ENCODE data around the gene PGM3. TPM values are rescaled to one million over a fixed set of nuclear protein-coding genes. Genes with fewer than 3 reads are reported as not detected.

The PGM3 gene, protein sequence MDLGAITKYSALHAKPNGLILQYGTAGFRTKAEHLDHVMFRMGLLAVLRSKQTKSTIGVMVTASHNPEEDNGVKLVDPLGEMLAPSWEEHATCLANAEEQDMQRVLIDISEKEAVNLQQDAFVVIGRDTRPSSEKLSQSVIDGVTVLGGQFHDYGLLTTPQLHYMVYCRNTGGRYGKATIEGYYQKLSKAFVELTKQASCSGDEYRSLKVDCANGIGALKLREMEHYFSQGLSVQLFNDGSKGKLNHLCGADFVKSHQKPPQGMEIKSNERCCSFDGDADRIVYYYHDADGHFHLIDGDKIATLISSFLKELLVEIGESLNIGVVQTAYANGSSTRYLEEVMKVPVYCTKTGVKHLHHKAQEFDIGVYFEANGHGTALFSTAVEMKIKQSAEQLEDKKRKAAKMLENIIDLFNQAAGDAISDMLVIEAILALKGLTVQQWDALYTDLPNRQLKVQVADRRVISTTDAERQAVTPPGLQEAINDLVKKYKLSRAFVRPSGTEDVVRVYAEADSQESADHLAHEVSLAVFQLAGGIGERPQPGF
- 14.7 TPM for polyA plus RNA-seq (2013)

DNA sequence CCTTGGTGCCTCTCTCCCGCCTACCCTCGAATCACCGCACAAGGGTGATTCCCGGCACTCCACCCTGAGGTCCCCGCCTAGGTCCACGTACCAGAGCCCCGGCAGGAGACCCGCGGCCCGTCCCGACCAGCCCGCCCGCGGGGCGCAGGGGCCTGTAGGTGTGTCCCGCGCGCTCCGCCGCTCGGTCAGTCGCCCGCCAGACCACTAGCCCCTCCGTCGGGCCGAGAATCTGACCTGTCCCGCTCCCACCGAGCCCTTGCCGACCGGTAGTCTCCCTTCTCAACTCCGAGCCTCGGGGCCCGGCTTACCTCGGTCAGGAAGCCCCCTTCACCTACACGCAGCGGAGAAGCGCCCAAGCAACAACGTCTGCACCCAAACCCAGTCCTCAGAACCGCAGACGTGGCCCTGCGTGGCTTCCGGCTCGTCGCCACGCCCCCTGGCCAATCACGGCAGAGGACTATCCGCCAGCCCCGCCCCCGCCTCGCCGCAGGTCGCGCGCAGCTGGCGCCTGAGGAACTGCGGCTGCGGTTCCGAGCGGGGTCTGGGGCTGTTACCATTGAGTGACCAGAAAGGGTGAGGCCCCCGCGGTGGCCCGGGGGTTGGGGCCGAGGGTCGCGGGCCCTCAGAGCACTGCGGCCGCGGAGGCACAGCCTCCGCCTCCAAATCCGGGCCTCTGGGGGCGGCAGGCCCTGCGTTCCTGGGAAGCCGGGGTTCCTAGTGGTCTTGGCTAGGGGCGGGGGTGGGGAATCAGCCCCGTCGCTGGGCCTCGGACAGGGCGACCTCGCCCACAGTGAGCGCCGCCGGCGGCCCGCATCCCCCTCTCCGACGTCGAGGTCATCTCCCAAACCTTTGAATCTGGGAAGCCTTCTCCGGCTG, at the start of gene PGM3, which contains the start of gene RWDD2A:
PGM3 (minus strand) TSS at position 395 of the 876 bp plus-strand sequence. CDS start 2,253 bp downstream, outside the sequence.
RWDD2A (plus strand) TSS at position 487 of the 876 bp plus-strand sequence. CDS start 1,095 bp downstream, outside the sequence.
- H3K4me3 ChIP-seq (ENCODE audit: control insufficient read depth in 1 of 7, extremely low read depth in 1 of 7, insufficient read depth in 4 of 7, low read depth in 2 of 7, low read length in 6 of 7) = peak within 1 kb of the TSS; percentile 86 to 100 (median 92)
- H3K27me3 ChIP-seq (replicated peaks in 2 of 5; ENCODE audit: control insufficient read depth in 4 of 5, insufficient read depth in 5 of 5, low read length in 4 of 5) = peaks cover 0 to 3% (median 0%) of the 10 kb centered on the region in 5 experiments
- peak within 1 kb of the TSS in 1 of 2 experiments; percentile 78 for H3K27ac ChIP-seq (ENCODE audit: insufficient read depth in 1 of 2, low read depth in 1 of 2, low read length in 2 of 2, poor library complexity in 1 of 2, severe bottlenecking in 2 of 2)
- H3K4me1 ChIP-seq (ENCODE audit: control extremely low read depth in 1 of 4, control insufficient read depth in 4 of 4, insufficient read depth in 4 of 4, low read length in 3 of 4) = peaks cover 8 to 18% (median 11%) of the 10 kb centered on the region in 4 experiments
- ChIA-PET CTCF (interaction anchor here (0.7 to 4.5 kb wide), 4 partner anchors 11 to 225 kb away, joined by 3 to 20 read pairs (median 4); partner anchors contain the start of genes DOP1A and UBE3D), POLR2A (interaction anchor here (0.6 kb wide), 1 partner anchor 13 kb away, joined by 3 read pairs; no protein-coding TSS in a partner anchor)
- WGBS (ENCODE audit: insufficient coverage) = under 1% methylated on average over 63 of the region's 88 CpGs
- peak; percentile 84 to 94 (median 93) for DNase-seq
- H3K36me3 ChIP-seq (ENCODE audit: control insufficient read depth in 4 of 4, insufficient read depth in 4 of 4, low read length in 3 of 4) = peaks cover 0 to 11% (median 3%) of the 10 kb centered on the region in 4 experiments
- no peaks in the 10 kb centered on the region for H3K9me3 ChIP-seq (ENCODE audit: control extremely low read depth in 1 of 5, control insufficient read depth in 4 of 5, insufficient read depth in 2 of 5, low read depth in 1 of 5, low read length in 4 of 5)

GRCh38 chr6:83231146-83231545, 38.1 kb upstream of the PGM3 start:
- Histone ChIP-seq H3K36me3 (ENCODE audit: control insufficient read depth in 4 of 4, insufficient read depth in 4 of 4, low read length in 3 of 4) (no peaks in the 10 kb centered on the region), H3K27ac (ENCODE audit: insufficient read depth in 1 of 2, low read depth in 1 of 2, low read length in 2 of 2, poor library complexity in 1 of 2, severe bottlenecking in 2 of 2) (no peak overlapping the region), H3K27me3 (replicated peaks in 2 of 5; ENCODE audit: control insufficient read depth in 4 of 5, insufficient read depth in 5 of 5, low read length in 4 of 5) (peaks cover 0 to 5% (median 0%) of the 10 kb centered on the region in 5 experiments), H3K4me1 (ENCODE audit: control extremely low read depth in 1 of 4, control insufficient read depth in 4 of 4, insufficient read depth in 4 of 4, low read length in 3 of 4) (no peaks in the 10 kb centered on the region), H3K4me3 (ENCODE audit: control insufficient read depth in 1 of 7, extremely low read depth in 1 of 7, insufficient read depth in 4 of 7, low read depth in 2 of 7, low read length in 6 of 7) (no peak overlapping the region), H3K9me3 (ENCODE audit: control extremely low read depth in 1 of 5, control insufficient read depth in 4 of 5, insufficient read depth in 2 of 5, low read depth in 1 of 5, low read length in 4 of 5) (no peaks in the 10 kb centered on the region)
- no peak for DNase-seq
- CTCF ChIA-PET = interaction anchor here (2.3 to 2.4 kb wide), 2 partner anchors 9 to 282 kb away, joined by 6 to 7 read pairs; partner anchors contain the start of gene PRSS35
- 83% methylated on average over 1 of the region's 1 CpG for WGBS (ENCODE audit: insufficient coverage)
- POLR2A ChIA-PET = no interaction called here

- Histone ChIP-seq H3K4me3 (ENCODE audit: control insufficient read depth in 1 of 7, extremely low read depth in 1 of 7, insufficient read depth in 4 of 7, low read depth in 2 of 7, low read length in 6 of 7) (no peak overlapping the region), H3K27ac (ENCODE audit: insufficient read depth in 1 of 2, low read depth in 1 of 2, low read length in 2 of 2, poor library complexity in 1 of 2, severe bottlenecking in 2 of 2) (no peak overlapping the region), H3K36me3 (ENCODE audit: control insufficient read depth in 4 of 4, insufficient read depth in 4 of 4, low read length in 3 of 4) (peaks cover 0 to 6% (median 0%) of the 10 kb centered on the region in 4 experiments), H3K4me1 (ENCODE audit: control extremely low read depth in 1 of 4, control insufficient read depth in 4 of 4, insufficient read depth in 4 of 4, low read length in 3 of 4) (no peaks in the 10 kb centered on the region), H3K27me3 (replicated peaks in 2 of 5; ENCODE audit: control insufficient read depth in 4 of 5, insufficient read depth in 5 of 5, low read length in 4 of 5) (peaks cover 0 to 2% (median 0%) of the 10 kb centered on the region in 5 experiments), H3K9me3 (ENCODE audit: control extremely low read depth in 1 of 5, control insufficient read depth in 4 of 5, insufficient read depth in 2 of 5, low read depth in 1 of 5, low read length in 4 of 5) (no peaks in the 10 kb centered on the region)
- no CpG with 5 or more reads among the region's 1 CpG for WGBS (ENCODE audit: insufficient coverage)
- ChIA-PET POLR2A (no interaction called here), CTCF (interaction anchor here (0.6 to 1.1 kb wide), 4 partner anchors 10 to 1001 kb away, joined by 3 read pairs; no protein-coding TSS in a partner anchor)
- no peak for DNase-seq
Measured at GRCh38 chr6:83226517-83226916, 33.5 kb upstream of the PGM3 start.

DNA sequence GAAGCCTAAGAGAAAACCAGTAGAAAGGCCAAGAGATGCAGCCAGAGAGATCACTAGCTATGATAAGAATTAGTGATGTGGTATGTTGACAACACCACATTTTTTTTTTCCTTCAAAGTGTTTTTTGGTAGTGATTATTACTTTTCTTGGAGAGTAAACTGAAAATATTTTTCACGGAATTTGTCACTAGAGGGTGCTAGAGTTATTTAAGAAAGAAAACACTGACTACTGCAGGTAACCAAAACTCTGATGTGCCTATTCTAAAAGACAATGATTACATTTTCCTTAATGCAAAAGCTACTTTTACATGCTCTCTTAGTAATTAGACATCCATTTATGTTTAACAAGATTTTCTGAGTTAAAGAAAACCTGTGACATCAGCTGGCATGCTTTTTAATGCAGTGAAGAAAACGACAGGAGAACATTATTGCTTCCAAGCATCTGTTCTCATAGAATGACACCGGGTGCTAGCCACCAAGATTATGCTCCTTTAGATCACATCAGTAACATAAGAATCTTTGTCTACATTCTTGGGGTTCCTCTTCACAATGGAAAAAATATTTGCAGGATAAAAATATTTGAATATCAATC, 28.9 kb upstream of the PGM3 start:
- peaks cover 0 to 6% (median 0%) of the 10 kb centered on the region in 4 experiments for H3K36me3 ChIP-seq (ENCODE audit: control insufficient read depth in 4 of 4, insufficient read depth in 4 of 4, low read length in 3 of 4)
- no peak overlapping the region for H3K27ac ChIP-seq (ENCODE audit: insufficient read depth in 1 of 2, low read depth in 1 of 2, low read length in 2 of 2, poor library complexity in 1 of 2, severe bottlenecking in 2 of 2)
- CTCF ChIA-PET = interaction anchor here (0.6 to 12.0 kb wide), 28 partner anchors 9 to 469 kb away, joined by 3 to 162 read pairs (median 4); partner anchors contain the start of genes PRSS35 and UBE3D
- H3K4me1 ChIP-seq (ENCODE audit: control extremely low read depth in 1 of 4, control insufficient read depth in 4 of 4, insufficient read depth in 4 of 4, low read length in 3 of 4) = no peaks in the 10 kb centered on the region
- POLR2A ChIA-PET = no interaction called here
- H3K9me3 ChIP-seq (ENCODE audit: control extremely low read depth in 1 of 5, control insufficient read depth in 4 of 5, insufficient read depth in 2 of 5, low read depth in 1 of 5, low read length in 4 of 5) = no peaks in the 10 kb centered on the region
- peak; percentile 42 to 69 (median 62) for DNase-seq
- peaks cover 0 to 2% (median 0%) of the 10 kb centered on the region in 5 experiments for H3K27me3 ChIP-seq (replicated peaks in 2 of 5; ENCODE audit: control insufficient read depth in 4 of 5, insufficient read depth in 5 of 5, low read length in 4 of 5)
- no peak overlapping the region for H3K4me3 ChIP-seq (ENCODE audit: control insufficient read depth in 1 of 7, extremely low read depth in 1 of 7, insufficient read depth in 4 of 7, low read depth in 2 of 7, low read length in 6 of 7)
- WGBS (ENCODE audit: insufficient coverage) = 100% methylated on average over 2 of the region's 3 CpGs

GRCh38 chr6:83221276-83221675, 28.2 kb upstream of the PGM3 start:
- H3K27ac ChIP-seq (ENCODE audit: insufficient read depth in 1 of 2, low read depth in 1 of 2, low read length in 2 of 2, poor library complexity in 1 of 2, severe bottlenecking in 2 of 2) = no peak overlapping the region
- H3K36me3 ChIP-seq (ENCODE audit: control insufficient read depth in 4 of 4, insufficient read depth in 4 of 4, low read length in 3 of 4) = peaks cover 0 to 6% (median 0%) of the 10 kb centered on the region in 4 experiments
- H3K4me1 ChIP-seq (ENCODE audit: control extremely low read depth in 1 of 4, control insufficient read depth in 4 of 4, insufficient read depth in 4 of 4, low read length in 3 of 4) = no peaks in the 10 kb centered on the region
- H3K9me3 ChIP-seq (ENCODE audit: control extremely low read depth in 1 of 5, control insufficient read depth in 4 of 5, insufficient read depth in 2 of 5, low read depth in 1 of 5, low read length in 4 of 5) = no peaks in the 10 kb centered on the region
- no peak overlapping the region for H3K4me3 ChIP-seq (ENCODE audit: control insufficient read depth in 1 of 7, extremely low read depth in 1 of 7, insufficient read depth in 4 of 7, low read depth in 2 of 7, low read length in 6 of 7)
- H3K27me3 ChIP-seq (replicated peaks in 2 of 5; ENCODE audit: control insufficient read depth in 4 of 5, insufficient read depth in 5 of 5, low read length in 4 of 5) = no peaks in the 10 kb centered on the region
- POLR2A ChIA-PET = no interaction called here
- DNase-seq = no peak
- CTCF ChIA-PET = interaction anchor here (0.7 to 12.0 kb wide), 21 partner anchors 10 to 386 kb away, joined by 3 to 162 read pairs (median 4); partner anchors contain the start of genes PRSS35 and UBE3D
- 100% methylated on average over 1 of the region's 1 CpG for WGBS (ENCODE audit: insufficient coverage)

DNA sequence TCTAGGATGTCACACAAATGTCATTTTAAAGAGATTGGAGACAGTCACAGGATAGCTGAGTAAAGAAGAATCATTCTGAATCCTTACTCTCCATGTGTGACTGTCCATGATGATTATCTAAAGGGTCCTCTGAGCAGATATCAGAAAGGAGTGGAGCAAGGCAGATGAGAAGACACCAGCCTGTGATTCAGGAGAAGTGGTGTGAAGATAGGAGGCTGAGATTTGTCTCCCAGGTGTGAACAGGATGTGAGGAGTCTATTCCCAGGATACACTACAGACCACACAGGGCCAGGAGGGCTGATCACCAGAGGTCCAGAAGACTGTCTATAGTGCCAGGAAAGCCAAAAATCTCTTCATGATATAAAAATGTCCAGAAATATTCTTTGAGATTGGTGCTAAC, 27.1 kb upstream of the PGM3 start:
- H3K27me3 ChIP-seq (replicated peaks in 2 of 5; ENCODE audit: control insufficient read depth in 4 of 5, insufficient read depth in 5 of 5, low read length in 4 of 5) = no peaks in the 10 kb centered on the region
- DNase-seq = no peak
- POLR2A ChIA-PET = no interaction called here
- H3K36me3 ChIP-seq (ENCODE audit: control insufficient read depth in 4 of 4, insufficient read depth in 4 of 4, low read length in 3 of 4) = peaks cover 0 to 6% (median 0%) of the 10 kb centered on the region in 4 experiments
- CTCF ChIA-PET = interaction anchor here (1.1 to 12.0 kb wide), 5 partner anchors 9 to 299 kb away, joined by 4 to 162 read pairs (median 21); partner anchors contain the start of genes DOP1A, PRSS35 and UBE3D
- H3K4me3 ChIP-seq (ENCODE audit: control insufficient read depth in 1 of 7, extremely low read depth in 1 of 7, insufficient read depth in 4 of 7, low read depth in 2 of 7, low read length in 6 of 7) = no peak overlapping the region
- H3K9me3 ChIP-seq (ENCODE audit: control extremely low read depth in 1 of 5, control insufficient read depth in 4 of 5, insufficient read depth in 2 of 5, low read depth in 1 of 5, low read length in 4 of 5) = no peaks in the 10 kb centered on the region
- H3K4me1 ChIP-seq (ENCODE audit: control extremely low read depth in 1 of 4, control insufficient read depth in 4 of 4, insufficient read depth in 4 of 4, low read length in 3 of 4) = no peaks in the 10 kb centered on the region
- no peak overlapping the region for H3K27ac ChIP-seq (ENCODE audit: insufficient read depth in 1 of 2, low read depth in 1 of 2, low read length in 2 of 2, poor library complexity in 1 of 2, severe bottlenecking in 2 of 2)

Measured in common myeloid progenitor, CD34-positive (primary cell).